PC-9 (cell line): Measurements from ENCODE around the gene CFAP74. TPM values are rescaled to one million over a fixed set of nuclear protein-coding genes. Genes with fewer than 3 reads are reported as not detected.

Source experiments
- BruUV-seq: library from RNA; stranded (reverse); fragments of 400-500 nt; replicated peaks from 2 replicates; lab custom pipeline; 2021; lab: Mats Ljungman, UMichigan
- CTCF ChIA-PET: fragments of 300-600 bp; sonication (Branson Sonifier 250); formaldehyde crosslinking; loops from one replicate; lab custom pipeline; 2022; ENCODE audit warnings: antibody characterized with exemption; lab: Charles Lee
- POLR2A ChIA-PET: fragments of 300-600 bp; sonication (Branson Sonifier 250); formaldehyde crosslinking; loops from one replicate; lab custom pipeline; 2022; ENCODE audit warnings: antibody characterized with exemption; ENCODE audit not compliant: unreplicated experiment; lab: Charles Lee
- DNase-seq, 2 experiments: peaks; one replicate each; pipeline versions ENCODE4 v3.0.0 to v3.0.0-alpha.2; 2015 to 2022; ENCODE audit warnings: mixed read lengths in 1 of 2
- H2AFZ ChIP-seq: fragments of 200-600 bp; sonication (generic); 2 replicates; pipeline ENCODE4 v1.8.1; 2017; ENCODE audit warnings: antibody characterized with exemption
- H3F3A ChIP-seq: fragments of 200-600 bp; sonication (generic); 2 replicates; pipeline ENCODE4 v1.8.1; 2017; ENCODE audit warnings: antibody characterized with exemption, mild to moderate bottlenecking, low read depth; ENCODE audit not compliant: insufficient read depth
- H3K27ac ChIP-seq: fragments of 200-600 bp; sonication (generic); 2 replicates; pipeline ENCODE4 v1.6.1; 2016; ENCODE audit warnings: mixed run types
- H3K27me3 ChIP-seq: fragments of 200-600 bp; sonication (generic); 2 replicates; pipeline ENCODE4 v1.6.1; 2016; ENCODE audit warnings: low read depth, mixed run types; ENCODE audit not compliant: insufficient read depth
- H3K36me3 ChIP-seq: fragments of 200-600 bp; sonication (generic); 2 replicates; pipeline ENCODE4 v1.6.1; 2016; ENCODE audit warnings: low read depth, mixed run types
- H3K4me1 ChIP-seq: fragments of 200-600 bp; sonication (generic); replicated peaks from 2 replicates; pipeline ENCODE4 v1.6.1; 2016; ENCODE audit warnings: mixed run types; ENCODE audit not compliant: insufficient read depth
- H3K4me2 ChIP-seq: fragments of 200-600 bp; sonication (generic); 2 replicates; pipeline ENCODE4 v1.6.1; 2017; ENCODE audit warnings: mixed run types
- H3K4me3 ChIP-seq: fragments of 200-600 bp; sonication (generic); 2 replicates; pipeline ENCODE4 v1.6.1; 2016; ENCODE audit warnings: mixed run types
- H3K79me2 ChIP-seq: fragments of 200-600 bp; sonication (generic); 2 replicates; pipeline ENCODE4 v1.6.1; 2017; ENCODE audit warnings: low read depth, mixed run types
- H3K9me2 ChIP-seq: fragments of 200-600 bp; sonication (generic); 2 replicates; pipeline ENCODE4 v1.8.1; 2017; ENCODE audit warnings: mild to moderate bottlenecking; ENCODE audit not compliant: insufficient read depth
- H3K9me3 ChIP-seq: fragments of 200-600 bp; sonication (generic); 2 replicates; pipeline ENCODE4 v1.8.1; 2016; ENCODE audit warnings: low read depth; ENCODE audit not compliant: insufficient read depth
- H4K20me1 ChIP-seq: fragments of 200-600 bp; sonication (generic); 2 replicates; pipeline ENCODE4 v1.8.1; 2017; ENCODE audit not compliant: insufficient read depth
- CTCF ChIP-seq: fragments of 200-600 bp; sonication (generic); conservative IDR thresholded peaks from 2 replicates; pipeline ENCODE4 v1.6.1; 2017; ENCODE audit warnings: mixed run types, antibody characterized with exemption, mild to moderate bottlenecking, moderate library complexity
- EZH2 ChIP-seq: fragments of 200-600 bp; sonication (generic); IDR thresholded peaks from 2 replicates; pipeline ENCODE4 v1.8.0; 2017; ENCODE audit warnings: antibody characterized with exemption, low read depth
- intact Hi-C: fragments of 100-400 bp; cut with micrococcal nuclease; formaldehyde crosslinking; loops from one replicate; pipeline ENCODE4 v1.10.0; 2022; ENCODE audit not compliant: unreplicated experiment
- total RNA-seq: library from RNA; stranded (reverse); gene quantifications from 2 replicates; pipeline ENCODE4 v1.2.3, GENCODE V29; 2021

The CFAP74 gene
- total RNA-seq, 1 experiment from 2014 or later, result 2.8 TPM

DNA sequence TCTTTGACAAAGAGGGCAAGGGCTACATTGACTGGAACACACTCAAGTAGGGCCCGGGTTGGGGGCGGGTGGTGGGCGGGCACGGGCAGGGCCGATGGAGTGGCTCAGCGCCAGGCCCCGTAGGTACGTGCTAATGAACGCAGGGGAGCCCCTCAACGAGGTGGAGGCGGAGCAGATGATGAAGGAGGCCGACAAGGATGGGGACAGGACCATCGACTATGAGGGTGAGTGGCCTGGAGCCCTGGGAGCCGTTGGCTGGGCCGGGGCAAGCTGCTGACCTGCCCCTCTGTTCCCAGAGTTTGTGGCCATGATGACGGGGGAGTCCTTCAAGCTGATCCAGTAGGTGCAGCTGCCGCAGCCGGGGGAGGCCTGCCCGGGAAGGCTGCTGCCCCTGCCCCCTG is 86.7 kb downstream of the CFAP74 start:
- Histone ChIP-seq H3K27me3 (no peaks in the 10 kb centered on the region), H4K20me1 (no peaks in the 10 kb centered on the region), H2AFZ (no peak overlapping the region), H3K36me3 (no peaks in the 10 kb centered on the region), H3K27ac (no peak overlapping the region), H3K4me3 (no peak overlapping the region), H3K4me2 (no peak overlapping the region), H3F3A (peaks cover 6% of the 10 kb centered on the region; the same call in 1 of the 2 replicates), H3K79me2 (no peaks in the 10 kb centered on the region), H3K4me1 (peaks cover 9% of the 10 kb centered on the region; the same call in 1 of the 2 replicates), H3K9me3 (no peaks in the 10 kb centered on the region), H3K9me2 (no peaks in the 10 kb centered on the region)
- ChIA-PET CTCF (no interaction called here), POLR2A (no interaction called here)
- DNase-seq, result no peak
- TF ChIP-seq CTCF, result no peak
- TF ChIP-seq EZH2, result no peak
- intact Hi-C loops, result no loop called here
- no TSS peak for BruUV-seq

DNA sequence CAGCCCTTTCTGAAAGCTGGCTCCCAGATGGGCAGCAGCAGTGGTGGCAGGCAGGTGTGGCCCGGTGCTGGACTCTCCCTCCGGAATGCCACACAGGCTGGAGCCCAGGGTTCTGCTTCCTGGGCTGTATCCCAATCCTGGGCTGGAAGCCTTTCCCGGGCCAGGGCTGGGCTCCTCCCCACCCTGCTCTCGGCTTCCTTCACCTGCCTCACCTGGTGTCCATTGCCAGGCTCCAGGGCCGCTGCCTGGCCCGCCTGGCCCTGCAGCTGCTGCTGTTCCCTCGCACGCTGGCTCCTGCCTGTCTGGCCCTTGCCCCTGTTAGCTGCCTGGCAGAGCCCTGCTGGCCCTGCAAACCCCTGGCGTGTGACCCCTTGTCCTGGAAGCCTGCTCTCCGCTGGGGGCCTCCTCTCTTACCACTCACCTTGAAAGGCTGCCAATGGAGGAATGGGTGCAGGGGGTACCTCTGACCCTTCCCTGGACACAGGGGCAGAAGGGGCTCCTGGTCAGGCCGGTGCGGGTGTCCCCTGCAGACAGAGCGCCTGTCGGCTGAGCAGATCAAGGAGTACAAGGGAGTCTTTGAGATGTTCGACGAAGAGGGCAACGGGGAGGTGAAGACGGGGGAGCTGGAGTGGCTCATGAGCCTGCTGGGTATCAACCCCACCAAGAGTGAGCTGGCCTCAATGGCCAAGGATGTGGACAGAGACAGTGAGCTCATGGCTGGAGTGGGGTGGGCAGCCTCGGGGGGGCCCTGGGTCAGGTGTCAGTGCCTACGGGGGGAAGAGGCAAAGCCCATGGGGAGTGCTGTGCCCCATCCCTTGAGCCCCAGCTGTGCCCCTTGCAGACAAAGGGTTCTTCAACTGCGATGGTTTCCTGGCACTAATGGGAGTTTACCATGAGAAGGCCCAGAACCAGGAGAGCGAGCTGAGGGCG is 87.4 kb downstream of the CFAP74 start:
- intact Hi-C loops, result no loop called here
- Histone ChIP-seq H3K27me3 (no peaks in the 10 kb centered on the region), H3F3A (peaks cover 6% of the 10 kb centered on the region; the same call in 1 of the 2 replicates), H3K79me2 (no peaks in the 10 kb centered on the region), H3K9me2 (no peaks in the 10 kb centered on the region), H3K4me3 (no peak overlapping the region), H3K27ac (no peak overlapping the region), H3K9me3 (no peaks in the 10 kb centered on the region), H4K20me1 (no peaks in the 10 kb centered on the region), H3K4me1 (peaks cover 9% of the 10 kb centered on the region; the same call in 1 of the 2 replicates), H3K36me3 (no peaks in the 10 kb centered on the region), H3K4me2 (no peak overlapping the region), H2AFZ (no peak overlapping the region)
- no TSS peak for BruUV-seq
- DNase-seq, result no peak
- ChIA-PET POLR2A (no interaction called here), CTCF (no interaction called here)
- TF ChIP-seq EZH2 (no peak), CTCF (no peak)

DNA sequence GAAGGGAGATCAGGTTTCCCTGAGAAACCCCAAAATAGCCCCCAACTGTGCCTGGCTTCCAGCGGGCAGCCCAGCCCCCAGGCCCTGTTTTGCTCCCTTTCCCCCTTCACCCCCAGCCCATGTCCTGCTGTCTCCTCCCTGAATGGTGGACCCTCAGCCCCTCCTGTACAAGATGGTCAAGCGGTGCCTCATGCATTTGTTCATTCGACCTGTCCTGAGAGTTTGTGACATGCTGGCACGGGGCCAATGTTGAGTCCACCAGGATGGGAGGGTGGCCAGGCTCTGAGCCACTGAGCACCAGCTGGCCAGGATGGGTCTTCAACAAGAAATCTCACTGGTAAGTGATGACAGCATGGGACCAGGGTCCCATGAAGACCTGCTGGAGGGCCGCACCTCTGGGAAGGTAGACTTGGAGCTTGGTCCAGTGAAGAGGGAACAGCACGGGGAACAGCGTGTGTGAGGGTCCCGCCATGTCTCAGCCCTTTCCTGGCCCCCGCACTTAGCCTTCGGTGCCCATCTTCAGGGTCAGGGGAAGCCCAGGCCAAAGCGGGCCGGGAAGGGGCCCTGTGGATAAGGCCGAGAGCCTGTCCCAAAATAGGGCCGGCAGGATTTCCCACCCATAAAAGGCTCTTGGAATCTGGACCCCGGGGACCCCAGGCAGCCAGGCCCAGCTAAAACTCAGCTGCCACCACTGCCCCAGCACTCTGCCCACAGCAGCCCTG is 88.5 kb downstream of the CFAP74 start, which contains the start of gene CALML6:
CALML6 (plus strand) TSS at position 290 of the 722 bp plus-strand sequence; CDS start at position 311, 21 bp downstream.
- Histone ChIP-seq H3K27ac (no peak within 1 kb of the TSS), H3K27me3 (no peaks in the 10 kb centered on the region), H3K9me2 (no peaks in the 10 kb centered on the region), H3K79me2 (no peaks in the 10 kb centered on the region), H3F3A (peaks cover 9% of the 10 kb centered on the region; the same call in 1 of the 2 replicates), H4K20me1 (no peaks in the 10 kb centered on the region), H2AFZ (no peak within 1 kb of the TSS), H3K4me2 (no peak within 1 kb of the TSS), H3K4me3 (no peak within 1 kb of the TSS), H3K36me3 (no peaks in the 10 kb centered on the region), H3K4me1 (peaks cover 10% of the 10 kb centered on the region; the same call in 1 of the 2 replicates), H3K9me3 (no peaks in the 10 kb centered on the region)
- ChIA-PET POLR2A (no interaction called here), CTCF (no interaction called here)
- BruUV-seq, result no TSS peak
- no peak for DNase-seq
- TF ChIP-seq EZH2 (no peak), CTCF (no peak)
- intact Hi-C loops, result no loop called here
